Sciatic nerve (tissue), 2 donors: ENCODE results near the gene NCLN. TPM values are rescaled to one million over a fixed set of nuclear protein-coding genes. Genes with fewer than 3 reads are reported as not detected.
A peak's percentile ranks its signal among the peaks of the same experiment; 100 is the strongest.
"Not testable (repeated sequence)": the region's sequence is repeated elsewhere in the genome, so short reads cannot be mapped to it uniquely, and the experiment has no call there.

ENCODE experiments used
- ATAC-seq: fragments of 200-7000 bp; cut with Tn5 transposase; one replicate; pipeline ENCODE4 v1.9.1; 2020; ENCODE audit warnings: mild to moderate bottlenecking, moderate library complexity
- DNase-seq: peaks from one replicate; pipeline ENCODE4 v3.0.0-alpha.2; 2020; ENCODE audit warnings: low spot score
- intact Hi-C: fragments of 100-400 bp; cut with DNase I; formaldehyde crosslinking; loops from one replicate; pipeline ENCODE4 v1.14.2; 2022
- total RNA-seq: library from RNA; stranded (reverse); fragmentation: NEBNext Ultra II Directional; extraction: Animal tissue kit (Norgen Biotek cat#: 25700); gene quantifications from one replicate; pipeline ENCODE4 v1.2.1, GENCODE V29; 2021
- donor health status: DM: no; HTN: no; CAD: no.
- donor health status: DM: no; HTN: no; CAD: no.

NCLN gene
- total RNA-seq, 1 donor from 2014 or later: 25.4 TPM

- intact Hi-C loops: no loop called here
- DNase-seq: no peak
- ATAC-seq: no peak
These were observed 32.2 kb upstream of the NCLN start for GRCh38 chr19:3153286-3154230.

GRCh38 chr19:3154447-3154846, 31.3 kb upstream of the NCLN start:
- ATAC-seq, DNase-seq, intact Hi-C loops: not testable (repeated sequence)

- DNase-seq (no peak), ATAC-seq (peak; percentile 63)
- intact Hi-C loops: no loop called here
These were observed 30.6 kb upstream of the NCLN start for GRCh38 chr19:3154957-3155736.

GRCh38 chr19:3157096-3157845, 28.5 kb upstream of the NCLN start:
- no peak for ATAC-seq
- intact Hi-C loops: no loop called here
- DNase-seq: no peak

GRCh38 chr19:3159565-3159964, 26.2 kb upstream of the NCLN start:
- DNase-seq (no peak), ATAC-seq (no peak)
- intact Hi-C loops: no loop called here

- intact Hi-C loops: loop anchor here (5.0 kb wide), 1 partner anchor 203 kb away; no protein-coding TSS in a partner anchor
- ATAC-seq (no peak), DNase-seq (no peak)
These were observed 25.5 kb upstream of the NCLN start for GRCh38 chr19:3160219-3160618.

GRCh38 chr19:3161453-3161852, 24.3 kb upstream of the NCLN start:
- intact Hi-C loops: loop anchor here (5.0 kb wide), 1 partner anchor 204 kb away; no protein-coding TSS in a partner anchor
- ATAC-seq (no peak), DNase-seq (no peak)

- DNase-seq (no peak), ATAC-seq (no peak)
- intact Hi-C loops: loop anchor here (5.0 kb wide), 1 partner anchor 205 kb away; no protein-coding TSS in a partner anchor
These were observed 23.1 kb upstream of the NCLN start for GRCh38 chr19:3162418-3163229.

- intact Hi-C loops: loop anchor here (5.0 kb wide), 1 partner anchor 206 kb away; no protein-coding TSS in a partner anchor
- DNase-seq: peak; percentile 84
- ATAC-seq: peak; percentile 91
These were observed 22.4 kb upstream of the NCLN start for GRCh38 chr19:3163230-3163886.

- intact Hi-C loops: loop anchor here (5.0 kb wide), 1 partner anchor 207 kb away; no protein-coding TSS in a partner anchor
- DNase-seq: no peak
- ATAC-seq: no peak
These were observed 21.8 kb upstream of the NCLN start for GRCh38 chr19:3163943-3164342.

GRCh38 chr19:3167533-3168272, 18.0 kb upstream of the NCLN start:
- ATAC-seq (no peak), DNase-seq (no peak)
- intact Hi-C loops: no loop called here

GRCh38 chr19:3171894-3172672, 13.6 kb upstream of the NCLN start:
- DNase-seq (no peak), ATAC-seq (peak; percentile 34)
- intact Hi-C loops: no loop called here

GRCh38 chr19:3172673-3173000, 13.1 kb upstream of the NCLN start:
- DNase-seq, ATAC-seq, intact Hi-C loops: not testable (repeated sequence)

GRCh38 chr19:3175781-3176714, 9.7 kb upstream of the NCLN start:
- ATAC-seq: peak; percentile 33
- no peak for DNase-seq
- intact Hi-C loops: no loop called here
